Measurements from ENCODE around the gene DGKA.
"Not testable (repeated sequence)": the region's sequence is repeated elsewhere in the genome, so short reads cannot be mapped to it uniquely, and the experiment has no call there.

The DGKA gene

GRCh38 chr12:55930771-55931316 is at the start of gene DGKA:
TSS of gene DGKA (plus strand) at chr12:55931162. CDS start at chr12:55936504, 5,342 bp downstream.
- in situ Hi-C loops (cut with MboI; ENCODE audit: low sequenced_read_pairs), result loop anchor here (25.0 kb wide), 1 partner anchor 194 kb away; the partner anchor contains the start of genes CD63 and GDF11

- in situ Hi-C loops (cut with MboI; ENCODE audit: low sequenced_read_pairs), result no loop called here
Measured at GRCh38 chr12:55885113-55885512, 45.8 kb upstream of the DGKA start.

GRCh38 chr12:55891310-55891709 is 39.7 kb upstream of the DGKA start:
- in situ Hi-C loops (cut with MboI; ENCODE audit: low sequenced_read_pairs), result no loop called here

GRCh38 chr12:55893723-55894122 is 37.2 kb upstream of the DGKA start:
- in situ Hi-C loops (cut with MboI; ENCODE audit: low sequenced_read_pairs), result no loop called here

GRCh38 chr12:55899082-55899481 is 31.9 kb upstream of the DGKA start:
- in situ Hi-C loops (cut with MboI; ENCODE audit: low sequenced_read_pairs), result no loop called here

GRCh38 chr12:55901881-55902490 is 29.0 kb upstream of the DGKA start:
- in situ Hi-C loops (cut with MboI; ENCODE audit: low sequenced_read_pairs), result no loop called here

GRCh38 chr12:55906056-55906455 is 24.9 kb upstream of the DGKA start:
- in situ Hi-C loops (cut with MboI; ENCODE audit: low sequenced_read_pairs), result no loop called here

- in situ Hi-C loops (cut with MboI; ENCODE audit: low sequenced_read_pairs), result no loop called here
Measured at GRCh38 chr12:55908726-55909512, 22.0 kb upstream of the DGKA start.

GRCh38 chr12:55909513-55909884 is 21.5 kb upstream of the DGKA start:
- in situ Hi-C loops (cut with MboI; ENCODE audit: low sequenced_read_pairs), result no loop called here

- in situ Hi-C loops (cut with MboI; ENCODE audit: low sequenced_read_pairs), result no loop called here
Measured at GRCh38 chr12:55912908-55913307, 18.1 kb upstream of the DGKA start.

GRCh38 chr12:55915482-55915859 is 15.5 kb upstream of the DGKA start:
- in situ Hi-C loops (cut with MboI; ENCODE audit: low sequenced_read_pairs), result no loop called here

- in situ Hi-C loops (cut with MboI; ENCODE audit: low sequenced_read_pairs), result not testable (repeated sequence)
Measured at GRCh38 chr12:55919032-55919431, 11.9 kb upstream of the DGKA start.

- in situ Hi-C loops (cut with MboI; ENCODE audit: low sequenced_read_pairs), result no loop called here
Measured at GRCh38 chr12:55922126-55922525, 8.8 kb upstream of the DGKA start.

GRCh38 chr12:55923648-55924047 is 7.3 kb upstream of the DGKA start:
- in situ Hi-C loops (cut with MboI; ENCODE audit: low sequenced_read_pairs), result not testable (repeated sequence)

GRCh38 chr12:55925371-55925770 is 5.6 kb upstream of the DGKA start:
- in situ Hi-C loops (cut with MboI; ENCODE audit: low sequenced_read_pairs), result loop anchor here (25.0 kb wide), 1 partner anchor 188 kb away; the partner anchor contains the start of genes CD63 and GDF11

- in situ Hi-C loops (cut with MboI; ENCODE audit: low sequenced_read_pairs), result loop anchor here (25.0 kb wide), 1 partner anchor 189 kb away; the partner anchor contains the start of genes CD63 and GDF11
Measured at GRCh38 chr12:55925870-55926737, 4.9 kb upstream of the DGKA start.

GRCh38 chr12:55926738-55927587 is 4.0 kb upstream of the DGKA start:
- in situ Hi-C loops (cut with MboI; ENCODE audit: low sequenced_read_pairs), result loop anchor here (25.0 kb wide), 1 partner anchor 190 kb away; the partner anchor contains the start of genes CD63 and GDF11

- in situ Hi-C loops (cut with MboI; ENCODE audit: low sequenced_read_pairs), result loop anchor here (25.0 kb wide), 1 partner anchor 191 kb away; the partner anchor contains the start of genes CD63 and GDF11
Measured at GRCh38 chr12:55927588-55928502, 3.1 kb upstream of the DGKA start, which contains the start of gene PYM1. TSS of gene PYM1 (minus strand) at chr12:55927894. CDS start at chr12:55927761, 133 bp downstream.
